HepG2 (cell line): Measurements from ENCODE around the gene NDE1. TPM values are rescaled to one million over a fixed set of nuclear protein-coding genes. Genes with fewer than 3 reads are reported as not detected.

Experiments used
- ATAC-seq: fragments of 200-7000 bp; cut with Tn5 transposase; 3 replicates; pipeline ENCODE4 v1.9.1; 2020; ENCODE audit warnings: mild to moderate bottlenecking, moderate library complexity
- BruUV-seq: library from RNA; stranded (reverse); fragments of 400-500 nt; replicated peaks from 2 replicates; lab custom pipeline; 2021; lab: Mats Ljungman, UMichigan
- CTCF ChIA-PET: fragments of 300-600 bp; formaldehyde crosslinking; extraction: SDS; loops from one replicate; lab custom pipeline; 2021; ENCODE audit warnings: low total read pairs, inconsistent platforms, low intra/inter-chr PET ratio; lab: Yijun Ruan, JAX
- POLR2A ChIA-PET: fragments of 350-600 bp; sonication (Branson Sonifier 250); formaldehyde crosslinking; loops from one replicate; lab custom pipeline; 2020; ENCODE audit warnings: antibody characterized with exemption, inconsistent platforms; lab: Yijun Ruan, JAX
- DNase-seq: peaks from one replicate; pipeline ENCODE4 v3.0.0-alpha.2; 2015; ENCODE audit warnings: low spot score
- FAIRE-seq: peaks from 3 replicates; lab custom pipeline; 2011; peaks lifted over from hg19 to GRCh38; lab: Jason Lieb, UNC
- H2AFZ ChIP-seq: one replicate; pipeline ENCODE4 v1.6.1; 2011; ENCODE audit warnings: low read length, inconsistent platforms
- H3K27ac ChIP-seq: fragments of 300-600 bp; 3 replicates; pipeline ENCODE4 v1.8.0; 2011; ENCODE audit warnings: mixed run types, mild to moderate bottlenecking, mixed read lengths, low read length, inconsistent platforms; ENCODE audit not compliant: insufficient read depth; ENCODE audit errors: extremely low read length
- H3K27me3 ChIP-seq, 2 experiments: fragments of 200-600 bp in 1 of 2; 2 replicates in 1 of 2; 3 replicates in 1 of 2; pipeline versions ENCODE4 v1.6.0 to v1.8.0; 2011; ENCODE audit warnings: low read length in 2 of 2, mild to moderate bottlenecking in 2 of 2, moderate library complexity in 2 of 2, inconsistent platforms in 1 of 2; ENCODE audit not compliant: insufficient read depth in 2 of 2, control insufficient read depth in 1 of 2
- H3K36me3 ChIP-seq, 2 experiments: fragments of 200-600 bp in 1 of 2; replicated peaks in 1 of 2; 2 replicates in 1 of 2; 3 replicates in 1 of 2; pipeline versions ENCODE4 v1.5.1 to v1.8.0; 2011; ENCODE audit warnings: low read length in 2 of 2, inconsistent platforms in 1 of 2; ENCODE audit not compliant: insufficient read depth in 2 of 2, control insufficient read depth in 1 of 2
- H3K4me1 ChIP-seq: 2 replicates; pipeline ENCODE4 v1.5.1; 2012; ENCODE audit warnings: low read length, inconsistent platforms; ENCODE audit not compliant: insufficient read depth
- H3K4me2 ChIP-seq: 2 replicates; pipeline ENCODE4 v1.6.0; 2011; ENCODE audit warnings: low read depth, low read length, inconsistent platforms
- H3K4me3 ChIP-seq, 3 experiments: fragments of 200-600 bp in 1 of 3; sonication (generic), shearing (Covaris generic) in 1 of 3; replicated peaks in 1 of 3; 2 replicates each; pipeline ENCODE4 v1.5.1; 2011 to 2016; ENCODE audit warnings: low read length in 3 of 3, inconsistent platforms in 2 of 3, low read depth in 2 of 3, mild to moderate bottlenecking in 2 of 3, control low read depth in 1 of 3, mixed read lengths in 1 of 3; ENCODE audit not compliant: insufficient read depth in 1 of 3
- H3K79me2 ChIP-seq: one replicate; pipeline ENCODE4 v1.6.1; 2011; ENCODE audit warnings: low read length, inconsistent platforms; ENCODE audit not compliant: insufficient read depth
- H3K9ac ChIP-seq: 2 replicates; pipeline ENCODE4 v1.6.0; 2011; ENCODE audit warnings: mild to moderate bottlenecking, low read depth, low read length, inconsistent platforms; ENCODE audit not compliant: insufficient read depth
- H3K9me3 ChIP-seq: 2 replicates; pipeline ENCODE4 v1.5.1; 2012; ENCODE audit warnings: mild to moderate bottlenecking, low read length
- H4K20me1 ChIP-seq: 2 replicates; pipeline ENCODE4 v1.6.0; 2011; ENCODE audit warnings: inconsistent platforms, mild to moderate bottlenecking, low read length, moderate library complexity; ENCODE audit not compliant: insufficient read depth
- BORCS8-MEF2B ChIP-seq: sonication (generic); formaldehyde crosslinking; IDR thresholded peaks from 2 replicates; pipeline ENCODE4 v1.8.0; 2022; ENCODE audit warnings: mild to moderate bottlenecking, missing genetic modification reagents
- BRF2 ChIP-seq: sonication (generic); formaldehyde crosslinking; IDR thresholded peaks from 2 replicates; pipeline ENCODE4 v1.8.1; 2022; ENCODE audit warnings: mild to moderate bottlenecking, missing genetic modification reagents
- GABPB1 ChIP-seq: IDR thresholded peaks from 2 replicates; pipeline ENCODE4 v1.6.1; 2016; ENCODE audit warnings: mild to moderate bottlenecking, missing genetic modification reagents, moderate library complexity, missing compliant biosample characterization
- HOXA9 ChIP-seq: sonication (generic); formaldehyde crosslinking; IDR thresholded peaks from 2 replicates; pipeline ENCODE4 v1.8.1; 2022; ENCODE audit warnings: missing genetic modification reagents, mild to moderate bottlenecking, moderate library complexity, borderline replicate concordance
- KDM5A ChIP-seq: fragments of 200-600 bp; sonication (generic); IDR thresholded peaks from 2 replicates; pipeline ENCODE4 v1.7.0; 2018; ENCODE audit warnings: antibody characterized with exemption, mild to moderate bottlenecking, low read length, borderline replicate concordance
- KLF6 ChIP-seq: IDR thresholded peaks from 2 replicates; pipeline ENCODE4 v1.8.0; 2016; ENCODE audit warnings: missing biosample characterization, missing genetic modification reagents
- MAFK ChIP-seq, 2 experiments: IDR thresholded peaks in 1 of 2; conservative IDR thresholded peaks in 1 of 2; 2 replicates each; pipeline ENCODE4 v1.6.1; 2011; ENCODE audit warnings: improper control_type of control experiment in 2 of 2, low read length in 2 of 2
- MBNL3 ChIP-seq: fragments of 250-450 bp; sonication (Bioruptor Pico); conservative IDR thresholded peaks from 2 replicates; pipeline ENCODE4 v1.8.0; 2022; ENCODE audit warnings: mild to moderate bottlenecking, inconsistent platforms
- MXI1 ChIP-seq: IDR thresholded peaks from 3 replicates; pipeline ENCODE4 v1.6.1; 2012; ENCODE audit warnings: low read depth, low read length, inconsistent platforms, borderline replicate concordance
- PHB2 ChIP-seq: fragments of 450-650 bp; IDR thresholded peaks from 2 replicates; pipeline ENCODE4 v1.6.1; 2018; ENCODE audit not compliant: partially characterized antibody
- PHF21A ChIP-seq: sonication (generic); formaldehyde crosslinking; IDR thresholded peaks from 2 replicates; pipeline ENCODE4 v1.5.0; 2020; ENCODE audit warnings: mild to moderate bottlenecking, missing genetic modification reagents
- REPIN1 ChIP-seq: sonication (generic); formaldehyde crosslinking; IDR thresholded peaks from 2 replicates; pipeline ENCODE4 v1.8.0; 2022; ENCODE audit warnings: missing genetic modification reagents, low read depth, mild to moderate bottlenecking, borderline replicate concordance
- THAP7 ChIP-seq: sonication (generic); formaldehyde crosslinking; IDR thresholded peaks from 2 replicates; pipeline ENCODE4 v1.8.1; 2023; ENCODE audit warnings: mild to moderate bottlenecking, missing genetic modification reagents
- ZBTB46 ChIP-seq: sonication (generic); formaldehyde crosslinking; IDR thresholded peaks from 2 replicates; pipeline ENCODE4 v1.4.0; 2020; ENCODE audit warnings: mild to moderate bottlenecking, missing genetic modification reagents, borderline replicate concordance
- ZNF33A ChIP-seq: sonication (generic); formaldehyde crosslinking; IDR thresholded peaks from 2 replicates; pipeline ENCODE4 v1.5.1; 2020; ENCODE audit warnings: missing genetic modification reagents, mild to moderate bottlenecking, moderate library complexity, borderline replicate concordance
- ZNF34 ChIP-seq: sonication (generic); formaldehyde crosslinking; IDR thresholded peaks from 2 replicates; pipeline ENCODE4 v1.4.0; 2020; ENCODE audit warnings: mild to moderate bottlenecking, missing genetic modification reagents, borderline replicate concordance
- ZNF703 ChIP-seq: sonication (generic); formaldehyde crosslinking; IDR thresholded peaks from 2 replicates; pipeline ENCODE4 v1.5.1; 2020; ENCODE audit warnings: missing genetic modification reagents, mild to moderate bottlenecking, moderate library complexity, borderline replicate concordance
- ZSCAN31 ChIP-seq: sonication (generic); formaldehyde crosslinking; IDR thresholded peaks from 2 replicates; pipeline ENCODE4 v1.5.0; 2020; ENCODE audit warnings: low read depth, mild to moderate bottlenecking, missing genetic modification reagents
- WGBS: methylation state at CpG from one replicate; pipeline ENCODE4 v1.1.6; 2017; ENCODE audit warnings: low lambda C conversion rate; 5-methylcytosine and 5-hydroxymethylcytosine counted together
- in situ Hi-C: cut with HindIII; loops from 2 replicates; pipeline ENCODE4 v1.10.0; 2017; ENCODE audit warnings: low pct_unique_long_range_greater_than_20kb; ENCODE audit not compliant: extremely low pct_ligation_motif_present
- intact Hi-C: fragments of 100-400 bp; cut with micrococcal nuclease; formaldehyde crosslinking; loops from one replicate; pipeline ENCODE4 v1.10.0; 2022; ENCODE audit not compliant: unreplicated experiment
- polyA plus RNA-seq, 8 experiments: library from polyadenylated mRNA; depleted of rRNA in 3 of 8; stranded (reverse) in 7 of 8; unstranded in 1 of 8; fragments of >200 nt; fragmentation: Illumina TruSeq in 4 of 8; extraction: Trizol in 4 of 8; gene quantifications; 2 replicates each; pipeline versions ENCODE4 v1.2.1 to v1.2.3, GENCODE V29; 2011 to 2016; ENCODE audit warnings: low read depth in 4 of 8, missing spikeins in 1 of 8, mixed read lengths in 1 of 8; ENCODE audit not compliant: insufficient read depth in 1 of 8
- total RNA-seq, 5 experiments: library from RNA; depleted of rRNA; stranded (reverse); fragments of >200 nt; fragmentation: Illumina TruSeq; extraction: Trizol; gene quantifications; 2 replicates each; pipeline ENCODE4 v1.2.3, GENCODE V29; 2016; ENCODE audit warnings: low read depth in 1 of 5
- TF ChIP-seq, protein P1 (sequence below): IDR thresholded peaks from 2 replicates; pipeline ENCODE4 v1.6.1; 2016; ENCODE audit warnings: missing genetic modification reagents, missing compliant biosample characterization
- TF ChIP-seq, protein P2 (sequence below): IDR thresholded peaks from 2 replicates; pipeline ENCODE4 v1.6.1; 2016; ENCODE audit warnings: mild to moderate bottlenecking, missing biosample characterization, missing genetic modification reagents

The NDE1 gene
- total and polyA plus RNA-seq, 2 of the 13 experiments (the other 11 are each of a cell fraction or from before 2014, with no cell fraction given): 40.9 to 72.5 TPM

- TF ChIP-seq REPIN1: no peak
- TF ChIP-seq, all 625 proteins: peak for 0
Measured at GRCh38 chr16:15769239-15769638, 119.2 kb downstream of the NDE1 start (continued).

- CTCF ChIA-PET: no interaction called here
- peaks cover 0 to 24% of the 10 kb centered on the region in 2 experiments; a peak in 4 of 5 replicates for H3K27me3 ChIP-seq
- FAIRE-seq: no peak
- H3K79me2 ChIP-seq: no peaks in the 10 kb centered on the region
- no peaks in the 10 kb centered on the region for H4K20me1 ChIP-seq
- H3K4me2 ChIP-seq: no peak overlapping the region
- POLR2A ChIA-PET: no interaction called here
- no peak overlapping the region for H3K4me3 ChIP-seq
- in situ Hi-C loops: no loop called here
- intact Hi-C loops: no loop called here
- 3% methylated on average over 7 of the region's 7 CpGs for WGBS
- H3K27ac ChIP-seq: no peak overlapping the region
- H3K4me1 ChIP-seq: no peaks in the 10 kb centered on the region
- no peaks in the 10 kb centered on the region for H3K9me3 ChIP-seq
- H2AFZ ChIP-seq: no peak overlapping the region
- ATAC-seq: no peak
- no peak overlapping the region for H3K9ac ChIP-seq
- H3K36me3 ChIP-seq: no peaks in the 10 kb centered on the region
- BruUV-seq: no TSS peak
- no peak for DNase-seq
- TF ChIP-seq ZNF33A (CRISPR knock-in tag): no peak
- TF ChIP-seq ZBTB46 (CRISPR knock-in tag): no peak
- no peak for TF ChIP-seq BRF2 (CRISPR knock-in tag)
- TF ChIP-seq KLF6 (CRISPR knock-in tag): no peak
- no peak for TF ChIP-seq THAP7 (CRISPR knock-in tag)
- TF ChIP-seq MXI1: no peak
- no peak for TF ChIP-seq PHB2
- TF ChIP-seq BORCS8-MEF2B (CRISPR knock-in tag): no peak
- TF ChIP-seq, protein P1, sequence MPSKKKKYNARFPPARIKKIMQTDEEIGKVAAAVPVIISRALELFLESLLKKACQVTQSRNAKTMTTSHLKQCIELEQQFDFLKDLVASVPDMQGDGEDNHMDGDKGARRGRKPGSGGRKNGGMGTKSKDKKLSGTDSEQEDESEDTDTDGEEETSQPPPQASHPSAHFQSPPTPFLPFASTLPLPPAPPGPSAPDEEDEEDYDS (CRISPR knock-in tag): no peak
- no peak for TF ChIP-seq ZNF703 (CRISPR knock-in tag)
- TF ChIP-seq HOXA9 (CRISPR knock-in tag): no peak
- no peak for TF ChIP-seq ZNF34 (CRISPR knock-in tag)
- no peak for TF ChIP-seq PHF21A (CRISPR knock-in tag)
- TF ChIP-seq ZSCAN31 (CRISPR knock-in tag): no peak
- no peak for TF ChIP-seq MBNL3
- no peak for TF ChIP-seq MAFK (conservative IDR thresholded peaks at IDR 0.05 in 1 of 2, IDR thresholded peaks at IDR 0.05 in 1 of 2; ENCODE audit: low read length in 2 of 2)
- TF ChIP-seq, protein P2, sequence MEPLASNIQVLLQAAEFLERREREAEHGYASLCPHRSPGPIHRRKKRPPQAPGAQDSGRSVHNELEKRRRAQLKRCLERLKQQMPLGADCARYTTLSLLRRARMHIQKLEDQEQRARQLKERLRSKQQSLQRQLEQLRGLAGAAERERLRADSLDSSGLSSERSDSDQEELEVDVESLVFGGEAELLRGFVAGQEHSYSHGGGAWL (CRISPR knock-in tag): no peak
- no peak for TF ChIP-seq KDM5A
- no peak for TF ChIP-seq GABPB1
Measured at GRCh38 chr16:15770107-15770506, 120.1 kb downstream of the NDE1 start.
